ENCODE results near the gene MPHOSPH9.

MPHOSPH9 gene

DNA sequence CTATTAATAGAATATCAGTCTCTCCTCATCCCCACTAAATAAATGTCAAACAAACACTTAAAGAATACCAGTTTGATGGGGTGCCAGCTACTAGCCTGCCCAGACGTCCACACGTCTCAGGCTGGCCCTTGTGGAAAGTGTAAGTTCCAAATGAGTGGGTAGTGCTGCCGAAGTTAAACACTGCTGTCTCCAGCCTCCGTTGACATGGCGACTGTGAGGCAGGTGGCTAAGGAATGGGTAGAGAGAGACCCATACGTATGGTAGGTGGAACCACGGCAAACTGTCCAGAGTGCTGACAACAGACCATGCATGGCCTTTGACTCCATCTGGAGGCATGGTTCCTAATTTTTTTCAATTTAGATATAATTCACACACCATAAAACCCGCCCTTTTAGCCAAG, 119.9 kb downstream of the MPHOSPH9 start:
- no peaks in the 10 kb centered on the region for H3K9me3 ChIP-seq (ENCODE audit: insufficient read depth, low read length, severe bottlenecking)
- DNase-seq (no peak), ATAC-seq (ENCODE audit: insufficient read depth, low read depth) (no peak)
- no peak overlapping the region for H2AFZ ChIP-seq (ENCODE audit: low read depth, low read length)
- 0 out of 2 replicates have a peak, but pooled peaks cover 4% of the 10 kb centered on the region for H3K79me2 ChIP-seq (ENCODE audit: insufficient read depth, low read length)
- no peaks in the 10 kb centered on the region for H3K36me3 ChIP-seq (ENCODE audit: insufficient read depth, low read length)
- peaks cover 10% of the 10 kb centered on the region for H3K27me3 ChIP-seq (ENCODE audit: insufficient read depth, low read length, poor library complexity)
- no peaks in the 10 kb centered on the region for H3K4me1 ChIP-seq (ENCODE audit: insufficient read depth, low read length)
- no peak overlapping the region for H3K27ac ChIP-seq (ENCODE audit: low read length)
- no peak overlapping the region for H3K4me3 ChIP-seq (ENCODE audit: low read depth in 1 of 2, low read length in 2 of 2)
- no peak overlapping the region for H3K4me2 ChIP-seq (ENCODE audit: insufficient read depth, low read length)
- TF ChIP-seq, protein P1, sequence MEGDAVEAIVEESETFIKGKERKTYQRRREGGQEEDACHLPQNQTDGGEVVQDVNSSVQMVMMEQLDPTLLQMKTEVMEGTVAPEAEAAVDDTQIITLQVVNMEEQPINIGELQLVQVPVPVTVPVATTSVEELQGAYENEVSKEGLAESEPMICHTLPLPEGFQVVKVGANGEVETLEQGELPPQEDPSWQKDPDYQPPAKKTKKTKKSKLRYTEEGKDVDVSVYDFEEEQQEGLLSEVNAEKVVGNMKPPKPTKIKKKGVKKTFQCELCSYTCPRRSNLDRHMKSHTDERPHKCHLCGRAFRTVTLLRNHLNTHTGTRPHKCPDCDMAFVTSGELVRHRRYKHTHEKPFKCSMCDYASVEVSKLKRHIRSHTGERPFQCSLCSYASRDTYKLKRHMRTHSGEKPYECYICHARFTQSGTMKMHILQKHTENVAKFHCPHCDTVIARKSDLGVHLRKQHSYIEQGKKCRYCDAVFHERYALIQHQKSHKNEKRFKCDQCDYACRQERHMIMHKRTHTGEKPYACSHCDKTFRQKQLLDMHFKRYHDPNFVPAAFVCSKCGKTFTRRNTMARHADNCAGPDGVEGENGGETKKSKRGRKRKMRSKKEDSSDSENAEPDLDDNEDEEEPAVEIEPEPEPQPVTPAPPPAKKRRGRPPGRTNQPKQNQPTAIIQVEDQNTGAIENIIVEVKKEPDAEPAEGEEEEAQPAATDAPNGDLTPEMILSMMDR (IDR thresholded peaks at IDR 0.05; ENCODE audit: borderline replicate concordance, extremely low read depth, low read length, poor library complexity, severe bottlenecking): no peak
- TF ChIP-seq EZH2 (IDR thresholded peaks at IDR 0.05; ENCODE audit: borderline replicate concordance, low read depth, low read length, severe bottlenecking): no peak
- peaks cover 3% of the 10 kb centered on the region; the same call in 1 of the 2 replicates for H4K20me1 ChIP-seq (ENCODE audit: insufficient read depth, low read length)
- H3K9ac ChIP-seq (ENCODE audit: low read depth, low read length): no peak overlapping the region

DNA sequence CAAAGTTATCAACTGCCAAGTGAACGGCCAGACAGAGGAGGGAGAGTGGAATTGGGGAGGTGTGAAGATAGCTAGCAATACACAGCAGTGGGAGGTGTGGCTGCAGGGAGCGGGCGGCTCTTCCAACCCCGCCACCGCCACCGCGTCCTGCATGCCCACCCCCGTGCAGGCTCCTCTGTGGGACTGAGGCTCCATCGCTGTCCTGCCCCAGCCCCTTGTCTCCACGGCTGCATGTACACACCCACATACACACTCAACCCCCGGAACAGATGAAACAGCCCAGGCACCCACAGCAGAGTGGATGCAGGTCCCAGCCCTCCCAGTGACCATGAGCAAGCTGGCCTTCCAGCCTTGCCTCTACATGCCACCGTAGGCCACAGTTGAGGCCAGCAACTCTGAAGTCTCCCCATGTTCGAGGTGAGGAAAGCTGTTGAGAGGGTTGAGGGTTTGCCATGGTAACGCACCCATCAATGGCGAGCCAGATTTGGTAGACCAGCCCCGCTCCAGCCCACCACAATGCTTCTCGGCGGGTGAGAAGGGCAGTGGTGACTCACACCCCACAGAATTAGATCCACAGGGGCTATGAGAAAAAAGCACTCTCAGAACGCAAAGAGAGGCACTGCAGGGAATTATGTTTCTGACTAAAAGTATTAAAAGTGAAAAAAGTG, 121.3 kb downstream of the MPHOSPH9 start:
- Histone ChIP-seq H3K36me3 (ENCODE audit: insufficient read depth, low read length) (no peaks in the 10 kb centered on the region), H3K9me3 (ENCODE audit: insufficient read depth, low read length, severe bottlenecking) (no peaks in the 10 kb centered on the region), H3K4me2 (ENCODE audit: insufficient read depth, low read length) (no peak overlapping the region), H3K27me3 (ENCODE audit: insufficient read depth, low read length, poor library complexity) (peaks cover 6% of the 10 kb centered on the region), H3K4me3 (ENCODE audit: low read depth in 1 of 2, low read length in 2 of 2) (no peak overlapping the region), H3K27ac (ENCODE audit: low read length) (no peak overlapping the region), H3K79me2 (ENCODE audit: insufficient read depth, low read length) (no peaks in the 10 kb centered on the region), H3K4me1 (ENCODE audit: insufficient read depth, low read length) (no peaks in the 10 kb centered on the region), H2AFZ (ENCODE audit: low read depth, low read length) (no peak overlapping the region), H3K9ac (ENCODE audit: low read depth, low read length) (no peak overlapping the region), H4K20me1 (ENCODE audit: insufficient read depth, low read length) (peaks cover under 1% of the 10 kb centered on the region; the same call in 1 of the 2 replicates)
- TF ChIP-seq EZH2 (IDR thresholded peaks at IDR 0.05; ENCODE audit: borderline replicate concordance, low read depth, low read length, severe bottlenecking): no peak
- TF ChIP-seq, protein P1 (IDR thresholded peaks at IDR 0.05; ENCODE audit: borderline replicate concordance, extremely low read depth, low read length, poor library complexity, severe bottlenecking): no peak
- DNase-seq (no peak), ATAC-seq (ENCODE audit: insufficient read depth, low read depth) (no peak)

DNA sequence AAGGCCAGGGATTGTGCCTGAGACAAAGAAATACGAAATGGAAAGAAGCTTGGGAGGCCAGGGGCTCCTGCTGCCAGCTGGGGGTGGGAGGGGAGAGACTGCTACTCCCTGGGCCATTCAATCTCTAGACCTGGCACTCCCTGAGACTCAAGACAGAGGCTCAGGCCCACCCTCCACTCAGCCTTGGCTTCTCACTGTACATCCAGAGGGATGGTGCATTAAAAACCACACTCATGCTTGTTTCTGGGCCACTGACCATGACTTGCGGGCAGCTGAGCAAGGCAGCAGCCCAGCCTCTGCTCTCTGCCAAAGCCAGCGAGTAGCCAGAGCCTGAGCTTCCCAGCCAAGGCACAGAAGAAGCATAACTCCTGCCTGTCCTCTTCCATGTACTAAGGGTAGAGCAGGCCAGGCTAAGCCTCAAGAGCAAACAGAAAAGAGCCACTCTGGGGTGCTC, 123.6 kb downstream of the MPHOSPH9 start:
- Histone ChIP-seq H3K27me3 (ENCODE audit: insufficient read depth, low read length, poor library complexity) (peaks cover under 1% of the 10 kb centered on the region), H3K36me3 (ENCODE audit: insufficient read depth, low read length) (no peaks in the 10 kb centered on the region), H3K9ac (ENCODE audit: low read depth, low read length) (no peak overlapping the region), H4K20me1 (ENCODE audit: insufficient read depth, low read length) (no peaks in the 10 kb centered on the region), H3K4me2 (ENCODE audit: insufficient read depth, low read length) (no peak overlapping the region), H3K79me2 (ENCODE audit: insufficient read depth, low read length) (no peaks in the 10 kb centered on the region), H2AFZ (ENCODE audit: low read depth, low read length) (no peak overlapping the region), H3K9me3 (ENCODE audit: insufficient read depth, low read length, severe bottlenecking) (no peaks in the 10 kb centered on the region), H3K4me1 (ENCODE audit: insufficient read depth, low read length) (no peaks in the 10 kb centered on the region), H3K4me3 (ENCODE audit: low read depth in 1 of 2, low read length in 2 of 2) (no peak overlapping the region), H3K27ac (ENCODE audit: low read length) (no peak overlapping the region)
- no peak for DNase-seq
- TF ChIP-seq, protein P1 (IDR thresholded peaks at IDR 0.05; ENCODE audit: borderline replicate concordance, extremely low read depth, low read length, poor library complexity, severe bottlenecking): no peak
- no peak for TF ChIP-seq EZH2 (IDR thresholded peaks at IDR 0.05; ENCODE audit: borderline replicate concordance, low read depth, low read length, severe bottlenecking)
- ATAC-seq (ENCODE audit: insufficient read depth, low read depth): no peak

Data from DND-41 (cell line).